Fibroblast of upper back skin (primary cell): ENCODE measurements around the gene CRYGA.
"Not testable (repeated sequence)": the region's sequence is repeated elsewhere in the genome, so short reads cannot be mapped to it uniquely, and the experiment has no call there.

Experiments used
- DNase-seq: peaks from one replicate; pipeline ENCODE4 v3.0.0-alpha.2; 2013

The CRYGA gene

DNA sequence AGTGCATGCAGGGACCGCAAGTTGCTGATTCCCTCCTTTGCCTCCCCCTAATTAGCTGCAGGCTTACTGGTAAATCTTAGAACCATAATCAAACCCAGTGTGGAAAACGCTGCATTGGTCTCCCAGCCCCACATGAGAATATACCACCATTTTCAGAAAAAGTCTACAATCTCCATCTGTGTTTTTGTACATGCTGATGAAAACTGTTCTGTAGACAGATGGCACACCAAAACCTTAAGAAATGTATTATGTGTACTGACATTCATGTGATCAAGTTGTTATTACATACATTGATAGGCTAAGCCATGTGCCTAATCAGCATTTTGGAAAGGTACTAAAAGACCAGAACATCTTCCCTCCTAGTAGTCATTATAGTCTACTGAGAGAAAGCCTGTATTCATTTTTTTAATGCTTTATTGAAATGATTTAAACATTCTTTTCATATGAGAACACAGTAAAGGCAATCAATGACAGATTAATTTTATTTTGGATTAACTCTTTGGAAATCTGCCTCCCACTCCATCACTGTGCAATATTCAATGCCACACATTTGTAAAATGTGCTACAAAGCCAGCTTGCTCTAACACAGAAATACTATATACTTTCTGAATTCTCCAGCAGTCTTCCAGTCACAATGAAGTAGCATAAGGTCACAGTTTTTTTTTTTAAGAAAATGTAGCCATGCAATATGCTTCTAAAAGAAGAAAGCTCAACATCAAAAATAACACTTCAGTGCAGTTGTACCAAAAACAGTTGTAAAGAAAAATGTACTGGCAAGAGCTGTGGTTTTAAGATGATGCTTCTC, 1.8 kb upstream of the CRYGA start:
- no peak for DNase-seq

DNA sequence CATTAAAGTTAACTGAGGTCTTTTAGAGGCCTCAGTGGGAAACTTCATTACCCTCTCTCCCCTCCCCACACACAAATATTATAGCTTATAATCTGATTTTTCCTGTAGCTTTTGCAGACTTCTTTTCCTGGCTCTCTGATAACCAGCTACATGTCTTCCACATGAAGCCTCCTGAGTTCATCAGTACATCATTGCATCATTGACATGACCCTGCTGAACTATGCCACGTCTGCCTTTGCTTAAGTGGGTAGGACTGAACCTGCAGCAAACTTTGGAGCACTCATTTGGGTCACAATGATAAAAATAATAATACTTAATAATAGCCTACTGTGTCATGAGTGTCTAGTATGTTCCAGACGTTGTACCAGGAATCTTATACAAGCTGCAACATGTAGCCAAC, 7.0 kb downstream of the CRYGA start:
- no peak for DNase-seq

DNA sequence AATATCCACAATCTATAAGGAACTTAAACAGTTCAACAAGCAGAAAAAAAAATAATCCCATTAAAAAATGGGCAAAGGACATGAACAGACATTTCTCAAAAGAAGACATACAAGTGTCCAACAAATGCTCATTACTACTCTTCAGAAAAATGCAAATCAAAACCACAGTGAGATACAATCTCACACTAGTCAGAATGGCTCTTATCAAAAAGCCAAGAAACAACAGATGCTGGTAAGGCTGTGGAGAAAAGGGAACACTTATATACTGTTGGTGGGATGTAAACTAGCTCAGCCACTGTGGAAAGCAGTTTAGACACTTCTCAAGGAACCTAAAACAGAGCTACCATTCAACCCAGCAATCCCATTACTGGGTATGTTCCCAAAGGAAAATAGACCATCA, 10.2 kb downstream of the CRYGA start:
- DNase-seq: no peak

DNA sequence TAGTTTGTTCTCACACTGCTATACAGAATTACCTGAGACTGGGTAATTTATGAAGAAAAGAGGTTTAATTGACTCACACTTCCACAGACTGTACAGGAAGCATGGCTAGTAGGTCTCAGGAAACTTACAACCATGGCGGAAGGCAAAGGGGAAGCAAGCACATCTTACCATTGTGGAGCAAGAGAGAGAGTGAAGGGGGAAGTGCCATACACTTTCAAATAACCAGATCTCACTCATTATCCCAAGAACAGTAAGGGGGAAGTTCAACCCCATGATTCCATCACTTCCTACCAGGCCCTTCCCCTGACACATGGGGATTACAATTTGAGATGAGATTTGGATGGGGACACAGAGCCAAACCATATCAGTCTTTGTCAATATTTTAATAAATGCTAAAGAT, 12.4 kb downstream of the CRYGA start:
- no peak for DNase-seq

DNA sequence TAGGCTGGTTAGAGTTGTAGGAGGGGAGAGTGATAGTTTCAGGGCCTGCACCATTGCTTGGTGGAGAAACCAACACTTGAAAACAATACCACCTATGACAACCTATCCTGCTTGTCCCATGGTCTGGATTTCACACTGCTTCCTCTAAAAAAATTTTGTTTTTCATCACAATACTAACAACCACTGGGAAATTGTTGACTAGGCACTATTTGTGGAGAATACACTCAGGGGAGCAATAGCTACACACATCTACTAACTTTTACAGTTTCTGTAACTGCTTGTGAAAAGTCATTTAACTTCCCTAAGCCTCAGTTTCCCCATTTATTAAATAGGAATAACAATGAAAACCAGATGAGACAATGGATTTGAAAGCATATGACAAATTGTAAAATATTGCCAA, 13.3 kb downstream of the CRYGA start:
- DNase-seq: no peak

DNA sequence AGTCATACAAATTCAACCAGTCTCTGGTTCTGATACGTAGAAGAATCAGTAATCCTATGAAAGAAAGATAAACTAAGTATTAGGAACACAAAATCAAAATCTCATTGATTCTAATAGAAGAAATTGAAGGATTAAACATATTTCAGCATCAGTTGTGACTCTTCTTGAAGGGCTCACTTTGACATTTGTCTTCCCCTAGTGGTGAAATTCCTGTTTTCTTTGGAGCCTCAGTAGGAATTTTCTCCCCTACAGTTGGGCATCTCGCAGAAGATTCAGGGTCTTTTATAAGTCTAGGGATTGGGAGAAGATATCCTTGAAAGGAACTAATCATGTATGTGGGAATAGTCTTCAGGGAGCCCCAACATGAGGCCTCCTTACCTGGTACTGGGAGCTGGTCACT, 14.6 kb downstream of the CRYGA start:
- no peak for DNase-seq

DNA sequence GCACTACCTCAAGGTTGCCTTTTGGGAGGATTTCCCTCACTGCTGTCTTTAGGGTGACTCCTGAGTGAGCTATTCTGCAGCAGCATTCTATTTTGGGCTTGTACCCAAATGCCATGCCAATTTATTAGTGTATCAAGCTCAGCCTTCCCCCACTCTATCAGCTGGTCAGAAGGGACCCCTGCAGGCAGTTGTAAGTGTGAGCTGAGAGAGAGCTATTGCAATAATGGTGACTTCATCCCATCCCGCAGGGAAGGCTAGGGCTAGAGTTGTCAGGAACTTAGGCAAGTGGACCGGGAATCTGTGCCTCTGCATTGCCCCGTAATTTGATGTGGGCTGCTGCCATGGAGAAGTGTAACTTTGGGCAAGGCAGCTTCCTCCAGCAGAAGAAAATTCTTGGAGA, 15.6 kb downstream of the CRYGA start:
- DNase-seq: no peak

DNA sequence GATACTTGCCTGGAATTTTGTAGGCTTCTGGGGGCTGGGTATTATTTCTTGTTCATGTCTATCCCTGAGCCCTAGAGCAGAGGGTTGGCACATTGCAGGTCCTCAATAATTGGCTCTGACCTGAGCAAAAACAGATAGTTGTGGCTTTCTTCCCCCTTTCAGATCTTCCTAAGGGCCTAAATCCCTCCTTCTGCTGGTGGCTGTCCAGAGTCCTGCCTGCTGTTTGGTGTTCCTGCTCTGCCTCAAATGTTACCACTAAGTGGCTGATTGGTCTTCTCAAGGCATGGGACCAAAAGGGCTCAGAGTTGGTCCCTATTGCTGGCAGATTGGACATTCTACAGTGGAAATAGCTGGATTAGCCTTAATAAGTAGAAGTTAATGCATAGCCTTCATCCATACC, 16.4 kb downstream of the CRYGA start:
- no peak for DNase-seq

DNA sequence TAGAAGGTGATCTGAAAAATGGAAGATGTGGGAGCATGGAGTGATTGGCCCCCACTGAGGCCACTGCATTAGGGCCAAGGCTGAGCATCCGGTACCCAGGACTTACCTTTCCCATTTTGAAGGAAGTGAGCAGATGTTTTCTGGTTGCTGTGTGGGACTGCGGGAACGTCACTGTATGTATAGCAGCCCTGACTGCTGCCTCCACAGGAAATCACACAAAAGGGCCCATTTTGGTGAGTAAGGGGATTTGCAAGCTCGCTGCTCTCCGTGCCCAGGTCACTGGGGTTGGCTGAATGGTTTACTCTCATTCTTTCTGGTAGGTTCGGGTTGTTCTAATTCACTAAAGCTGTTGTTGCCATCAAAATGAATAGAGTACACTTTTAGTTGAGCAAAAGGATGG, 17.4 kb downstream of the CRYGA start, which contains the start of gene CRYGB:
TSS of gene CRYGB (minus strand) at position 153 of the 400 bp plus-strand sequence. CDS start at position 115, 38 bp downstream.
- no peak for DNase-seq

DNA sequence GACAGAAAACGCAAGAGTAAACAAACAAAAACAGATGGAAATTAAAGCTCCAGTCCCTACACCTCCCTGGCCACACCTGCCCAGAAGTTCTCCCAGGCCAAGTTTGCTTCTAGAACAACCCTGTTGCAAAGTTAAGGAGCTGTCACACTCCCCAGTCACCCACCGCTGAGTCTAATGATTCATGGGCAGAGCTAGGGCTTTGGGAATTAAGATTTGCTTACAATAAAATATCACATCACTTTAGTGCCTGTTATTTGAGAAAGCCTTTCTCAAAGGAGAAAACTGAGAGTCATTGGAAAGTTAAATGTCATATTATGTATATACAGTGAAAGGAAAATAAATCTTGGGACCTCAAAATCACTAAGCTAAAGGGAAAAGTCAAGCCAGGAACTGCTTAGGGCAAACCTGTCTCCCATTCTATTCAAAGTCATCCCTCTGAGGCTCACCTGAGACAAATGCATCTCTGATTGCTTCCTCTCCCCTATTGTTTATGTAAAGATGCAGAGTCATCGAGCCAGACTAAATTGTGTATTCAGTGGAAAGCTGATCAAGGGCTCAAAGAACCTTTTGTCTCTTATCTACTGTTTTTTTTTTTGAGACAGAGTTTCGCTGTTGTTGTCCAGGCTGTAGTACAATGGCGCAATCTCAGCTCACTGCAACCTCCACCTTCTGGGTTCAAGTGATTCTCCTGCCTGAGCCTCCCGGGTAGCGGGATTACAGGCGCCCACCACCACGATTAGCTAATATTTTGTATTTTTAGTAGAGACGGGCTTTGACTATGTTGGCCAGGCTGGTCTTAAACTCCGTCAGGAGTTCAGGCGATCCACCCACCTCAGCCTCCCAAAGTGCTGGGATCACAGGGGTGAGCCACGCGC, 20.2 kb downstream of the CRYGA start:
- no peak for DNase-seq

DNA sequence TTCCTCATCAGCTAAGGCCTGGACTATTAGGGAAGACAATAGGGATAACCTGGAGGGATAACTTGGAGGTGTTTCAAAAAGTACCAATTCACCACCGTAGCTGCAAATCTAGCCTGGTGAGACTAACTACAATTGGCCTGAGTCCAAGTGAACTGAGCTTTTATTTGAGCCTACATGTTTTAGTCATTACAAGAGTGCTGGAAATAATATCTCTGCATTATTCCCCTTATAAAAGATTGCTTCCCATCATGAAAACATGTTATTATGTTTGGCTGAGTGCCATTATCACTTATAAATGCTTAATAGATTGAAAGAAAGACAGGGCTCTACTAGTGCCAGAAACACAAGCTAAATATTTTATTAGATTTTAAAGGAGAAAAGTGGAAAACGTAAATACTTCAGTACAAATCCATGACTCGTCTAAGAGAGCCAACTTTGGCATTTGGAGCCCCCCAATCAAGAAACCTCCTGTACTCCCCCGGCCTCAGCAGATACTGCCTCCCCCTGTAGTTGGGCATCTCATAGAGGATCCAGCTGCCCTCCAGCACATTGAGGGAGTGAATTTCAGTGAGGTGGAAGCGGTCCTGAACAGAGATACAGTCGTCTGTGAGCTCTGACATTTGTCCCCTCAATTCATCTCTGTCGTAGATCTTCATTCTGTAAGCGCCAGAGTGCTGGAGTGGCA, 21.0 kb downstream of the CRYGA start:
- peak; percentile 14 for DNase-seq

DNA sequence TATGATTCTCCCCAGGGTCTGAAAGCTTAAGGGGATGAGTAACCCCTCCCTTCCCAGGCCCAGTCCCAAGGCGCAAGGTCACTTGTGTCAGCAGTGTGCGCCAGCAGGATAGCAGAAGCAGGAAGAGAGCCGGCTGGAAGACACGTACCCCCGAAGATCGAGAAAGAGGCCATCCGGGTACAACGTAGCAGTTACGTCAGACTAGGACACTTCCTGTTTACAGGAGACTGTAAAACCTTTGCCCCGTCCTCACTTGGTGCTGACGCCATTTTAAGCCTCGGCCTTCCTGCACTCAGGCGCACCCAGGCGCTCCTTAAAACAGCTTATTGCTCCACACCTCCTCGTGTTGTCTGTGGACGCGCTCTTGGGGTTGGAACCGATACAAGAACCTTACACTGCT, 23.9 kb downstream of the CRYGA start:
- no peak for DNase-seq

DNA sequence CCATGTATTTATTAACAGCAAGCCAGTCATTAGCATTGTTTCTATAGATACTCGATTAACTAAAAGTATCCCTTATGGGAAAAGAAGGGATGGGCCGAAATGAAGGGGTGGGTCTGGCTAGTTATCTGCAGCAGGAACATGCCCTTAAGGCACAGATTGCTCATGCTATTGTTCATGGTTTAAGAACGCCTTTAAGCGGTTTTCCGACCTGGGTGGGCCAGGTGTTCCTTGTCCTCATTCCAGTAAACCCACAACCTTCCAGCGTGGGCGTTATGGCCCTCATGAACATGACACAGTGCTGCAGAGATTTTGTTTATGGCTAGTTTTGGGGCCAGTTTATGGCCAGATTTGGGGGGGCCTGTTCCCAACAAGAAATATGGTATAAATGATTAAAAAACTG, 25.1 kb downstream of the CRYGA start:
- DNase-seq: not testable (repeated sequence)

DNA sequence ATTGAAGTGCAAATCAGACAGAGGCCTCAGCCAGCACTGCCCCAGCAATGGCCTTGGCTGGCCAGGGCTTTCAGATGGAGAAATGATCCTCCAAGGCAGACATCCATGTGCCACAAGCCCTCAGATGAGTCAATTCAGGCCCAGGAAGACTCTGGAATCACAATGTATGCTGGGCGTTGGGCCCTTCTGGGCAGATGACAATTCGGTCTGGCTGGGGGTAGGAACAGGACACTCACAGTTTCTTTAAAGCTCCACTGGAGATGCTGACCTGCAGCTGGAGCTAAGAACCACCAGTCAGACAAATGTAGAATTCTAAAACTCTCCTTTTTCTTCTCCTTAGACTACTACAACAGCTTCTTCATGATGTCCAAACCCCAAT, 26.7 kb downstream of the CRYGA start:
- DNase-seq: no peak

DNA sequence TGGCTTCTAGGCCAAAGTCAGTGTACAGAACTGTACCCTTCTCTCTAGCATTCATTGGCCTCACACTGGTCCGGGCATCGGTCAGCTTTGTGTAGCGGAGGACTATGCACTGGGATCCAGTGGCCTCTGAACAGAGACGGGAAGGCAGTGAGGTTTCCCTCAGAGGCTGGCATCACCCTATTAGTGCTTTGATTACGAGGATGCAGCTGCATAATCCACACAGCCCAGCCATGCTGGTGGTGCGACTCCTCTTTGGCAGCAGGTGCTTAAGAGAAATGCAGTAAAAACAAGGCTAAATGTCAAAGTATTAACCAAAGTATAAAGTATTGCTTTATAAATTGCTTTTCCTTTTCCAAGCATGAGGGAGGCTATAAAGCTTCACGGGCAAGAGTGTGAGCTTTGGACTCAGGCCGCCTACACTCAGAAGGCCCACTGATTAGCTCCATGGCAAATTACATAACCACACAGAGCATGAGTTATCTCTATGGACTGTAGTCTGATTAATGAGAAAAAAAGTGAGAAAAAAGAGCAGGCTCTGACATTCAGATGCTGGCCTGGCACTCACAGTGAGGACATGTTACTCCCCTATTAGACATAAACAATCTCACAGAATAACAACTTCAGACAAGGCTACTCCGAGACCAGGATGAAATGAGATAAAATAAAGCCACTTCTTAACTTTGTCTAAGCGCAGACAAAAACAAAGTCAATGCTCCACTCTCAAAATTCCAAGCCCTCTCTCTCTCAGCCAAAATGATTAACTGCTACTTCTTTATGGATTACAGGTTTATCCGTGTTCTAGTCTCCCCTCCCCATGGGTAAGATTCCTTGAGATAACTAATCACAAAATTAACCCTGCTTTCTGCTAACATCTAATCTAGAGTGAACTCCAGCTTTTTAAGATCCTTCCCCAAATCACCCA, 27.3 kb downstream of the CRYGA start:
- DNase-seq: no peak

DNA sequence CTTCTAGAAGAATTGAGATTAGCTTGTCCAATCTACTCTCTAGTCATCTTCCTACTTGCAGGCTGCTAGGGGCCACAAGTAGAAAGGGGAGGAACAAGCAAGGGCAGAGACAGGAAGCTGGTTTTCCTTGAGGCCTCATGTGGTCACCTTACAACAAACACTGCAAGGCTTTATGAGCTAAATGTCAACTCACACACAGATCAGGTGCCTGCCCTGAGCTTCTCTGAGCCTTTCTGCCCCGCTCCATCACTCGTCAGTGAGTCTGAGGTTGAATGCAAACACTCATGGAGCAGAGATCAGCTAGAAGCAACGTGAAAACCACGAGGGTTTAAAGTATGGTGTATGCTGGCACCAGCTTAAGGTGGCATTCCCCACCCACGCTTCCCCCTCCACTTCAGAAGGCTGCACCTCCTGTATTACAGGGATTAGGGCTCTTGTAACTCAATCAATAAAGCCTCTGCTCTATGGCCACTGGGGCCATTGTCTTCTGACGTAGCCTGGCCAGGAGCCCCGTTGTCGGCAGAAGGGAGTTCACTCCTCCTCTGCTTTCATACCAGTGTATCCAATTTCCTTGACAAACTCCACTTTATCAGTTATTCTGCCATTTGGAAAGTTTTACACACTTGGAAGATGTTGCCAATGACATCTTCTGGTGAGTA, 28.3 kb downstream of the CRYGA start:
- DNase-seq: no peak

DNA sequence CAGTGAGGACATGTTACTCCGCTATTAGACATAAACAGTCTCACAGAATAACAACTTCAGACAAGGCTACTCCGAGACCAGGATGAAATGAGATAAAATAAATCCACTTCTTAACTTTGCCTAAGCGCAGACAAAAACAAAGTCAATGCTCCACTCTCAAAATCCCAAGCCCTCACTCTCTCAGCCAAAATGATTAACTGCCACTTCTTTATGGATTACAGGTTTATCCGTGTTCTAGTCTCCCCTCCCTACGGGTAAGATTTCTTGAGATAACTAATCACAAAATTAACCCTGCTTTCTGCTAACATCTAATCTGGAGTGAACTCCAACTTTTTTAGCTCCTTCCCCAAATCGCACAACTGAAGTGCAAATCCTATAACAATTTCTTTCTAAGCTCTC, 32.7 kb downstream of the CRYGA start:
- DNase-seq: no peak

DNA sequence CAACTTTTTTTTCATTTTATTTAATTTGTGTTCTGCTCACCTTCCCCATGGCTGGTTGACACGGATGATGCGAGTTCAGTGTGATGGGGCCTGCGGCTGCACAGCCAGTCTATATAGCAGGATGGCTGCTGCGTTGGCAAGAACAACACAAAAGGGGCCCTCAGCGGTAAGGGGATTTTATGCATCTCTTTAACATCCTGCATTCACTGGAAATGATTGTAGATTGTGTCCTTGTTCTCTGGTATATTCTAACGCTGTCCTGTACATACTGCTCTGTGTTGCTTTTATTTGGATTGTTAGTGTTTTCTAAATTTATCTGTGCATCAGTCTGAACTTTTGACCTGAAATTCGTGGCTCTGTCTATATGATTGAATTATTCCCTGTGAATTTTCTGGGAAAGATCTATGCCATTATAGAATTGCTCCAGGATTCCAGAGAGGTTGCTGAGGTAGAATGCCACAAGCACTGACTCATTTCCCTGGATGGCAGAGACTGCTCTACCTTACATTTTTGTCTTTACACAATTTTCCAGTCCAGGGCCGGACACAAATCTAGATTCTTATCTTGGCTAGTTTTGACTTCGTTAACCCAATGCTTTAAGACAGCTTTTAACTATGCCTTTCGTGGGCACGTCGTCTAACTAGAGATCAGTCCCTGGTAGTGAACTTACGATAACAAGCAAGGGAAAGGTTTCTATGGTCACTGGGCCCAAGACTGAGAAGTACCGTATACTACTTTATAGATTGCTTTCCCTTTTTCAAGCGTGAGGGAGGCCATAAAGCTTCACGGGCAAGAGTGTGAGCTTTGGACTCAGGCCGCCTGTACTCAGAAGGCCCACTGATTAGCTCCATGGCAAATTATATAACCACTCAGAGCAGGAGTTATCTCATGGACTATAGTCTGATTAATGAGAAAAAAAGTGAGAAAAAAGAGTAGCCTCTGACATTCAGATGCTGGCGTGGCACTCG, 33.4 kb downstream of the CRYGA start, which contains the start of gene CRYGC:
TSS of gene CRYGC (minus strand) at position 85 of the 968 bp plus-strand sequence. CDS start at position 49, 36 bp downstream.
- peak; percentile 6 for DNase-seq

DNA sequence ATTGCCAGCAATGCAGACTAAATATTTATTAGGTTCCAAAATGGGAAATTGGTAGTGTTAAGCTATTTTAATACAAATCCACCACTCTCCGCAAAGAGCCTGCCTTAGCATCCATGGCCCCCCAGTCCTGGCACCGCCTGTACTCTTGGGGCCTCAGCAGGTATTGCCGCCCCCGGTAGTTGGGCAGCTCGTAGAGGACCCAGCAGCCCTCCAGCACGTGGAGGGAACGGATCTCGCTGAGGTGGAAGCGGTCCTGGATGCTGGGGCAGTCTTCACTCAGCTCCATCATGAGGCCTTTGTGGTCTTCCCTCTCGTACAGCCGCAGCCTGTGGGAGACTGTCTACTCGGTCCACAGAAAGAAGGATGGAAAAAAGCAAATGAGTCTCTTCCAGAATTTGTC, 35.3 kb downstream of the CRYGA start:
- no peak for DNase-seq

DNA sequence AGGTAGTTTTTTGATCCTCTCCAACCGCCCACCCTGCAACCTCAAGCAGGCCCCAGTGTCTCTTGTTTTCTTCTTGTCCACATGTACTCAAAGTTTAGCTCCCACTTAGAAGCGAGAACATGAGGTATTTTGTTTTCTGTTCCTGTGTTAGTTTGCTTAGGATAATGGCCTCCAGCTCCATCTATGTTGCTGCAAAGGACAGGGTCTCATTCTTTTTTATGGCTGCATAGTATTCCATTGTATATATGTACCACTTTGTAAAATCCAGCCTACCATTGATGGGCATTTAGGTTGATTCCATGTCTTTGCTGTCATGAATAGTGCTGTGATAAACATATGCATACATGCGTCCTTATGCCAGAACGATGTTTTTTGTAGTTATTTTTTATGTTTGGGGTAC, 36.3 kb downstream of the CRYGA start:
- no peak for DNase-seq

DNA sequence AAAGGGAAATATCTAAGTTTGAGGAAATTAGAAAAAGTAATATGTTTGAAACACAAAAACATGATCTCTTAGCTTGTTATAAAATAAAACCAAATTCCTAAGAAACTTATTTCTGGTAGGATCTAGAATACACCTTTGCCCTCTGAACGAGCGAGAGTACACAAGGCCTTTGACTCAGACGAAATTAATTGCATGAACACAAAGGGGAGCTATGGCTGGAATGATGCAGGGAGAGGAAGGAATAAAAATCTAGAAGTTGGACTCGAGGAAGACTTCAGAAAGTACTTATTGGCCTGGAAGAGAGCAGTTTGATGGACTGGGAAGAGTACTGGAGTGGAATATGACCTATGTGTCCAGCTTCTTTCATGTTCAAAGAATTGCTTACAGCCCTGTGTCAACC, 38.1 kb downstream of the CRYGA start:
- DNase-seq: no peak
